Medulla oblongata (tissue), 1 donor: ENCODE data around the gene PARD6G.

Experiments
- DNase-seq: peaks from one replicate; pipeline ENCODE4 v3.0.0-alpha.2; 2015; ENCODE audit errors: extremely low spot score

The PARD6G gene

DNA sequence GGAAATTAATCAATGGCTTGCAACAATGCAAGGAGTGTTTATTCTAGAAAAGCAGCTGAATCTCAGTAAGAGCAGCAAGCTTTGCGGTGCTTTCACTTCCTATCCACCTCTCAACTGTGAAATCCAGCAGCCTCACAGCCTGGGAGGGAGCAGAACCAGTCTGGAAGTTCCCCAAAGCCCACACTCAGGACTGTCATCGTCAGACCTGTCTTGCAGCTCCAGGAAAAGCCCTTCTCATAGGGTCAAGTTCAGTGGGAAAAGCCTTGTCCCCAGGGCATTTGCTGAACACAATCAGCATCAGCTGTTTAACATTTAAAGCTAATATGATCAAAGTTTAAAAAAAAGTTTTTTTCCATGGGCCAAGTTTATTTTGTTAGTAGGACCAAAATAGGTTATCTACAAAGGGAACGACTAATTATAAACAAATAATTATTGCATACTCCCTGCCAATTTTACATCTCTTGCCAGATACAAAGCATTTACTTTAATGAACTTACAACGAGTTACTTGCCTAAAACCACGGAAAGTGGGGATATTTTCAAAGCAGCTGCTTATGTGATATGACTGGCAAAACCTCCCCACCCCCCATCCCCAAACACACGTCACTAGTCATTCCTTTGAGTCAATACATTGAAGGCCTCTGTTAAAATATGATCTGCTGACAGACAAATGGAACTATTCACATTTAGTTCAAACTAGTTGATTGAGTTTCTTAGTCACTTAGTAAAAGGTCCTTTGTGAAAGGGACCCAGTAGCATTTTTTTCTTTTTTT lies 36.8 kb downstream of the PARD6G start:
- peak; percentile 38 for DNase-seq

DNA sequence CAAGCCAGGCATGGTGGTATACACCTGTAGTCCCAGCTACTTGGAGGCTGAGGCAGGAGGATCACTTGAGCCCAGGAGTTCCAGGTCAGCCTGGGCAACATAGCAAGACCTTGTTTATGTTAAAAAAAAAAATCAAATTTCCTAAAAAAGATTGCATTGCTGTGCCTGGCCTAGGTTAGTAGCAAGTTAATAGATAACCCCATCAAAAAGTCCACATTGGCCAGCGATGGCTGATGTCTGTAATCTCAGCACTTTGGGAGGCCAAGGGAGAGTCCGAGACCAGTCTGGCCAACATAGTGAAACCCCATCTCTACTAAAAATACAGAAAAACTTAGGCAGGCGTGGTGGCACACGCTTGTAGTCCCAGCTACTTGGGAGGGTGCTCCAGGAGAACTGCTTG lies 38.7 kb downstream of the PARD6G start:
- DNase-seq = no peak

DNA sequence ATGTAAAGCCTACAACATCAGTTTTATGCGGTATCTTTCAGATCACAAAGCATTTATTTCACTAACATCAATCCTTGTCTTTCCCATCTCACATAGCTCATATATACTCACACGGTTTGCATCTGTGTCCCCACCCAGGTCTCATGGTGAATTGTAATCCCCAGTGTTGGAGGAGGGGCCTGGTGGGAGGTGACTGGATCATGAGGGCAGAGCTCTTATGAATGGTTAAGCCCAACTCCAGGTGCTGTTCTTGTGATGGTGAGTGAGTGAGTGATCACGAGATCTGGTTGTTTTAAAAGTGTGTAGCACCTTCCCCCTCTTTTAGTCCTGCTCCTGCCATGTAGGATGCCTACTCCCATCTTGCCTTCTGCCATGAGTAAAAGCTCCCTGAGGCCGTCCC lies 42.0 kb downstream of the PARD6G start:
- no peak for DNase-seq

DNA sequence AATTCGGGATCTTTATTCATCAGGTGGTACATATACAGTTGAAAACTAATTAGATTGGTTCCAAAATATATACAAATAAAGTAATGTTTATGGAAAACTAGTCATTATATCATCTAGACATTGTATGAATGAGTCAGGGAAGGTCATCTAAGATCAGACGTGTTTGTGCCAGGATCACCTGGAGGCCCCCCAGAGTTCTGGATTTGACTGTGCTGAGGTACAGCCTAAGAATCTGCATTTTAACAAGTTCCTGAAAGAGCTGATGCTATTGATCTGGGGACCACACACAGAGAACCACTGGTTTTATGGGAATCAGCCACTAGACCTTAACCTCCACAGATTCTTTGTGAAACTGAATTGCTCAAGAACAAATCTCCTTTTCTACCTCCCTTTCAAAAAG lies 43.2 kb downstream of the PARD6G start:
- DNase-seq = no peak

DNA sequence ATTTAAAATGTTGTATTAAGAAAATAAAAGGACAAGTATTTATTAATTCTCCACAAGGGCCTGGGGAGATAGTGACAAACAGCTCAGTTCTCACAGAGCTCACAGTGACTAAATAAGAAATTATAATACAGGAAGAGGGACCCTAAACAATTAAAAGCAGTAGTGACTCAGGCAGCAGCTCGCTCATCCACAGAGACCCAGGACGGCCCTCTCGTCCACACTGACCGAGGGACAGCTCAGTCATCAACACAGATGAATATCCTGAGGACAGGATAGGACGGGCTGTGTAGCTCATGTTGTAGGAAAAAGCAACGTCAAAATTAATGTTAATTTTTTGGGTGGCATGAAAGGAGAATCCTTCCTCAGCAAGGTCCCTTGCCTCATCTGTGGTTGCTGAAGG lies 44.1 kb downstream of the PARD6G start:
- DNase-seq = no peak

DNA sequence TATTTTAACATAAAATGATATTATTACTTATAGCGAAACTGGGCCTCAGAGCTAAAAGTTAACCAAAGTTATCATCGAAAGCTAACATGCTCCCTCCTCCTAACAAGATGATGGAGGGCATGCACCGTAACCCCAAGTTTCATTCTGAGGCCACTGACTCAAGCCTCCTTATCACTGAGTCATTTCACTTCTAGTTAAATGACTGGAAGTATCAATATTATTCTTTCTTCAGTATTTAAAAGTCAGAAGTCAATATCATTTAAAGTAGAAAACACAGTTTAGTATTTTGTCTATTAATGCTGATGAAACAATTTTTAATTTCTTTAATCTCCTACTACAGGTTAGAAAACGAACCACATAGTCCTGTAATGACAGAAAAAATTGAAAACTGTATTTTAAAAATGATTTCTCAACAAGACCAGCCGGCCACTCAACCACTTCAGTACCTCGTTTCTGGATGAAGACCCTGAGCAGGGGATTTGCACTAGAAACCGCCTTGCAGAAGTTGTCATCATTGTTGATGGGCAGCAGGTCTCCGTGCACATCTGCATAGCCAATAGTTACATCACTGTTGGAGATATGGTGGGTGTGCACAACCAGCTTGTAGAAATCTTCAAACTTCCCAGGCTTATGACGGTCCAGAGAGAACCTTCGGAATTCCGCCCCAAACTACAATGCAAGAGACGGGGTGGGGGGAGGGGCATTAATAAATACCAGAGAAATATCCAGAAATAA lies 44.9 kb downstream of the PARD6G start:
- no peak for DNase-seq

DNA sequence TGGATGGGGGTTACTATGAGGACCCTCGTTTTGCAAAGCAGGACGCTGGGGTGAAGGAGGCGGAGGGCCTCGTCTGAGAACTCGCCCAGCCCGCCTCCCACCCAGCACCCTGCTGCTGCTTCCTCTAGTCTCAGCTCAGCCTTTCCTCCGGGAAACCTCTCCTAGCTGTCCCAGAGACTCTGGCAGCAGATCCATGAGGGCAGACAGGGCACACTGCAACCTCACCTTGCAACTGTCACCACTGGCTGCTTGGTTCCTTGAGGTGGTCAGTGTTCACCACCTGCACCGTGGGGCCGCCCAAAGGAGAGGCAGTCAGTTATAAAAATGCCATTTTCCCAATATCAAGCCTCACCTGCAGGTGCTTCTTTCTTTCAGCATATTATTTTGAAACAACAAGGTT lies 45.6 kb downstream of the PARD6G start:
- DNase-seq = no peak

DNA sequence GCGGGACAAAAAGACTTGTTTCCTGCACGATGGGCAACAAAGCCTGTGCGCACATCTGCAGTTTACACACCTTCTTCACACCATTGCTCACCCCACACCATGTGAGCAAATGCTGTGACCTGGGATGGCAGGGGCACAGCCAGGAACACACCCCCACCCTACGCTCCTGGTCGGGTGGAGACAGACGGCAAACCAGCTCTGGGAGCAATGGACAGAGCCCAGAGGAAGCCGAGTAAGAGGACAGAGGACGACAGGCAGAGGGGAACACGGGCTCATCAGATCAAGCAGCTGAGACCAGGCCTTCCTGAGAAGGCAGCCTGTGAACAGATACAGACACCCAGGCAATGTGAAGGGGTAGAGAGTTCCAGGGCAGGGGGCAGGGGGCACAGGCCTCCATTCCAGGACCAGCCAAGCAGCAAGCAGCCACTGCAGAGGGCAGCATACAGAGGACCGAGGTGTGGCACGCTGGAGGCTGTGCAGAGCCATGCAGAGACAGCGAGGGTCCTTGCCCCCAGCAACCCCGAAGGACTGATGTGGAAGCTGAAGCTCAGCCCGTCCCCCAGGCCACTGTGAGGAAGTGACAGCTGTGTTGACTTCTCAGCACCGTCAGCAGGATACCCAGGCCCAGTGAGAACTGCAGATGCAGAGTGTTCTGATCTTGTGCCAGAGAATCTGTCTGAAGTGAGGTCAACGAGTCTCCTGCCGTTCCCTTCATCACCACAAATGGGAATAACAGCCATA lies 46.2 kb downstream of the PARD6G start:
- peak; percentile 12 for DNase-seq

DNA sequence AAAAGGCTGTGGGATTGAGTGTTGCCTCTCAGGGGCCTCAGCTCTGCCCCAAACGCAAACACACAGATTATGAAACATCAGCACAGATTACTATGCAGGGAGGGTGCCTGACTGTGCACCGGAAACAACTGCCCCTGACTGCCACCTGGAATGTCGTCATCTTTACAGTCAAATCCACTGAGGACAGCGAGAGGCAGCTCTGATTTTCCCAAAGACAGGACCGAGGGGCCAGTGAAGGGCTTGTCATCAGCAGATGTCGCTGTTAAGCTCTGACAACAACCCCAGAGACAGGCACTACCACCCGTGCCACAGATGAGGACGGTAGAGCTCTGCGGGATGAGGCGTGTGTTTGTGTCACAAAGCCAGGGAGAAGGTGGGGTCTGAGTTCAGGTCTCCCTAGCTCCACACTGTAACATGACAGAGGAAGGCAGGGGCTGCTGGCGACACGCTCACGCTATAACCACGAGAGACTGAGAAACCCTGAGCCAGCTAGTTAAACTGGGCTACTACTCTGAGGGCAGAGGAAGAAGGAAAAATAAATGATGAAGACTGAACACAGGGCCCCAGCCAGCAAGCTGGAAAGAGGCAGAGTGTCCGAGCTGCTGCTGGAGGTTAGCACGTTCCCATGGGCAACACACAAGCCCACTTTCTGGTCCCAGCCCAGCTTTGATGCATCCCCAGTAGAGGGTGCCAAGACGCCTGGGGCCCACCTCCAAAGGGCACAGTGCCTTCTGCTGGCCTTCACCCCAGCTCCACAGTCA lies 47.0 kb downstream of the PARD6G start:
- peak; percentile 90 for DNase-seq

DNA sequence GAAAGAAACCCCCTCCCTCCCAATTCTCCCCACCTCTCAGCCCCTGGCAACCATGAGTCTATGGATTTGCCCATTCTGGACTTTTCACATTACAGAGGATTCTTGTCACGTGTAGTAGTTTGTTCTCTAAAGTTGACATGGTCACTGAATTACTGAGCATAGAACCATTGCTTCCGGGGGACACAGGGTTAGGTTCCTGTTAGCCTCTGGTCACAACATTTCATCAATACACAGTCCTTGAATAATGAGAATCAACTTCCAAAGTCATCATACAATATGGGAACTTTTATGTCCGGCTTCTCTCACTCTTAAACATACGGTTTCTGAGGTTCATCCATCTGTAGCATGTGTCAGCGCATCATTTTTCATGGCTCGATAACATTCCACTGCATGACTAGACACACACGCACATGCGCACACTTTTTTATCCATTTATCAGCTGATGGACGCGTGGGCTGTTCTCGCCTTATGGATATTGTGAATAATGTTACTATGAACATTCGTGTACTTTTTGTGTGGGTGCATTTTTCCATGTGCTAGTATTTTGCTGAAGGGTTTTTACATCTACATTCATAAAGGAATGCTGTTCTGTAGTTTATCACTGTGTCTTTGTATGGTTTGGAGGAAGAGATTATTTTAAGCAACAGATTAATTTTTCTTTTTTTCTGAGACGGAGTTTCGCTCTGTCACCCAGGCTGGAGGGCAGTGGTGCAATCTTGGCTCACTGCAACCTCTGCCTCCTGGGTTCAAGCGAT lies 48.1 kb downstream of the PARD6G start:
- DNase-seq = no peak

DNA sequence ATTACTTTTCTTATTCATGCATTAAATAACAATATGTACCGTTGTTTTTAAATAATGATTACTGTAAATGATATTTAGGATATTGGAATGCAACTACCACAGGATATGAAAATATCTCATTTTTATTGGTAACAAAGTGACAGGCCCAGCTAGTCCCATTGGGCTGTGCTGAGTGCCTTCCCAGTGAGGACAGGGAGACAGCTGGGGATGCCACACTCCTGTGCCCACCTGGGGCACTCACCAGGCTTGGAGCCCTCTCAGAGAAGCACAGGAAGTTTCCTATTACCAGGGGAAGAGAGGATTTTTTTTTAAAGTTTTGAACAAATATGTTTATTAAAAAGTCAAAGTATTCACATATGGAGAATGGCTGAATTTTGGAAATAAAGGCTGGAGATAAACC lies 48.9 kb downstream of the PARD6G start:
- DNase-seq = no peak

DNA sequence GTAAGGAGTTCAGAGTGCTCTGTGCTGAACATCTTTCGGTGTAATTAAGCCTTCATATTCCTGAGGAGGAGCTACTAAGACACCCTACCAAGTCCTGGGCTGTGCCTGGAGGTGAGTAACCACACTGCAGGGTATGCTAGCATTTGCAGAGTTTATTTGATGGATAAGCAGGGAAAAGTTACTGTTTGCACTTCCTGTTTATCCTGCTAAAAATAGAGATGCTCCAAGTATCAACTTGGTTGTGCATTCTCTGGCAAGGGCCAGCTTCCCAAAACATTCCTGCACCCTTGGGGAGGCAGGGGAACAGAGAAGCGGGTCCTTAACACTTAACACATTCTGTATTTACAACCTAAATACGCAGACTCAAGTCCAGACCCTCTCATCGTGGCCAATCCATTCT lies 49.8 kb downstream of the PARD6G start:
- no peak for DNase-seq

DNA sequence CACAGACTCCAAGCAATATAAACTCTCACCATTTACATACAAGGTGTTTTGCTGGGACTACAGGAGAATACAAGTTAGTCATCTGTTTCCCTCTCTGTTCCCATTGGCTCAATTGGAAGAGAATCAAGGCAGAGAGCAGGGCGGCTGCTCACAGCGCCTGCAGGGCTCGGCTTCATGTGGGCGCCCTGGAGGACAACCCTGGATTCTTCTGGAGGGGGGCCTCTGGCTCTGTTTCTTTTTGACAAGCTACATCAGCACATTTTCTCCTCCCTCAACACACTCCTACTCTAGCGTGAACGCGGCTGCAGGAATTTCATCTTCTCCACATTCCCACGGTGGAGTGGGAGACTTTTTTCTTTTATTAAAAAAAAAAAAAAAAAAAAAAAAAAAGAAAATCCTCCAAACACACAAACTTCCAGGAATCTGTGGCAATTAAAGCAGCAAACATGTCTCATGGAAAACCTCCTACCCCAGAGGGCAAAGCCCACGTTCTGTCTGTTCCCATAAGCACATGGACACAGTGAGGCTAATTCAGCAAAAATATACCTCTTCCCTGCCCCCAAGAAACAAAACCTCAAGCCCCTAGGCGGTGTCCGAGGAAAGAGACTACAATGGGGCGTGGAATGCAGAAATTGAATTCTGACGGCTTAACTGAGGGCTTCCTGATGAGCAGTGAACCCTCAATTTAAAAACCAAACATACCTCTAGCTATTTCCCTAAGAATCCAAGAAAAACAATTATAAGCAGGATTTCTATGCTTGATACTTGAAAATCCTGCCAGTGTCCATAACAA lies 50.6 kb downstream of the PARD6G start:
- DNase-seq = no peak

DNA sequence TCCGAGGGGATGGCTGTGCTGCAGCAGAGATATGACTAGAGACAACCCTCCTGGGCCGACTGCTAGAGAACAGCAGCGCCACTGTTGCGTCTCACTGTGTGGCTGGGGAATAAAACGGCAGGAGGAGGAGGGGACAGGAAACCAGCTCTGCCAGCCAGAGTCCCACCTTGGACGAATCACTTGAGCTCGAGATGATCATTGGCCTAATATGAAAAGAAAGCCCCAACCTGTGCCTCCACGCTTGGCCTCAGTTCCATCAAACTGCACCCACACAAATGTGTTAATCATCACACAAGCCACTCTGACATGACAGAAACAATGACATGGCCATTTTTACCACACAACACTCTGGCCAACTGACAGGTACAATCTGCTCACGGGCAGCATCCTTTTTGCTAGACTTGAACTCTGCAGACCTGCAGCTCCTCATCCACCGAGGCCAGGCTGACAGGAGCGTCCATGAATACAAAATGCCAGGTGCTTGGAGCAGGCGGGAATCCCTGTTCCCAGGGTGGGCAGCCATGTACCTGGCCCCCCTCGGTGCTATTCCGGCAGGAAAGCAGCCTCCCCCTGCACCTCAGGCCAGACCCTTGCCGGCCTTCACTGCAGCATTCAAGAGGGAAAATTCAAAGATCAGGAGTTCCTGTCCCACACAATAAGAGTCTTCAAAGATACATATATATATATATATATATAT lies 52.3 kb downstream of the PARD6G start:
- DNase-seq = no peak

DNA sequence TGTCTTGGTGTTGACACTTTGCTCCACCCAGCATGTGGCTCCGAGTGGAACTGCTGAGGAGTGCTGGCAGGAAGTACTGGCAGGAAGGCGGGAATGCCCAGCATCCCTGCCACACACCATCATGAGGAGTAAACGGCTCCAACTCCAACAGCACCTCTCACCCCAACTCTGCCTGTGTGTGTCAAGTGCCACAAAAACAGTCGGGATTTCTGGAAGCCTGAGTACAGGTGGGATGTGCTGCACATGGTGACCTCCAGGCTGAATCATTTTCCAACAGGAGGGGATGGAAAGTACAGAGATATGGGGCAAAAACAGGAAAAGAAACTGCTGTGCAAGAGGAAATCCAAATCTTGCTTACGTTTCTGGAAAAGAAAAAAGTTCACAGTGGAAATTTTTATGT lies 53.6 kb downstream of the PARD6G start:
- no peak for DNase-seq

DNA sequence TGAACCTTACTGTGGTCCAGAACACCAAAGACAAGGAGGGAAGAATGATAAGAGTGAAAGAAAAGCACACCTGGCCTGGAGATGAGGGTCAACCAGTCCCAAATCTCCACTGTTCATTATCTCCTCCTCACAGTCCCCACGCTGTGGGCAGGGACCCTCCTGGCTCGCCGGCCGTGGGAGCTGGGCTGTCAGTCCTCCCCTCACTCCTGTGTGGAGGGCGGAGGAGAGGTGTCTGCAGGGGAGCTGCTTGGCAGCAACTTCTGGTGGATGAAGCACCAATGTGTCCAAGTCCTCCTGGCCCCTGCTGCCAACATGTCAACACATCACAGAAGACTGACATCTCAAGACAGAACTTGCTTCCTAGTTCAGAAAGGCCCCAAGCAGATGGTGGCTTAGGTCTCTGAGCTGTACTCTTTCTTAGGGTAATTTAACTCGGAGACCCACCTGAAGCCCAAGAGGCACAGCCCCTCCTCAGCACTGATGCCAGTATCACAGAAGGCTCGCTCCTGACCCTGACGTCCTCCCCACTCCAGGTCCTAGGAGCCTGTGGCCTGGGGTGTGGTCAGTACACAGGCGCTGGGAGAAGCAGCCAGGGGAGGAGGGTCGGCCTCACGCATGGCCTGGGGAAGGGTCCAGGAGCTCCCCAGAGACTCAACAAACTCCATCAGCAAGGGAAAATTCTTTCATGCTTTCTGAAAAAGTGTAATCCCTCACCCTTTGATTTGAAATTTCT lies 54.5 kb downstream of the PARD6G start:
- no peak for DNase-seq

DNA sequence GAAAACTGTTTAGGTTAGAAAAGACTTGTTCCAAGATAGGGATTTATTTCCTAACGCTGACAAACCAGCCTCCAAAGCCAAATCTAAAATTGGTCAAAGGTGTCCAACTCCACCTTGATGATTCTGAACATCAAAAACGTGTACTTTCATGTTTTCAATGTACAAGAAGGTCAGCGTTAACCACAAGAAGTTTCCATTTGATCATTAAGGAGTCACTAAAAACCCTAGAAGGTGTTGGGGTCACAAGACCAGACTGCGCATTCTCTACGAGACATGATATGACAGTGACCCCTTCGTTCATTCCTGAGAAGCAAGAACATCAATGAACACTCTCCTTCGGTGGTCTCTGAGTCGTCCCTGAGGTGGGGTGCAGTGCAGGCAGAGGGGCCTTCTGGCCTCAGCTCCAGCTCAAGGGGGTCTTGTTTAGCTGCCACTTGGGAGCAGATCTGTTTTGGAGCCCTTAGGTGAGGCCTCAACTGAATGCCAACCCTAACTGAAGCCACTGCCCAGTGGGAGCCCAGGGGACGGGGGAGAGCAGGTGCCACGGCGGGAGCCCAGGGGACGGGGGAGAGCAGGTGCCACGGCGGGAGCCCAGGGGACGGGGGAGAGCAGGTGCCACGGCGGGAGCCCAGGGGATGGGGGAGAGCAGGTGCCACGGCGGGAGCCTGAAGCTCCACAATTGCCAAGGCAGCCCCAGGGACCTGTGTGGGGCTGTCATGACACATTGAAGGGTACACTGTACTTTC lies 55.2 kb downstream of the PARD6G start:
- DNase-seq = no peak

DNA sequence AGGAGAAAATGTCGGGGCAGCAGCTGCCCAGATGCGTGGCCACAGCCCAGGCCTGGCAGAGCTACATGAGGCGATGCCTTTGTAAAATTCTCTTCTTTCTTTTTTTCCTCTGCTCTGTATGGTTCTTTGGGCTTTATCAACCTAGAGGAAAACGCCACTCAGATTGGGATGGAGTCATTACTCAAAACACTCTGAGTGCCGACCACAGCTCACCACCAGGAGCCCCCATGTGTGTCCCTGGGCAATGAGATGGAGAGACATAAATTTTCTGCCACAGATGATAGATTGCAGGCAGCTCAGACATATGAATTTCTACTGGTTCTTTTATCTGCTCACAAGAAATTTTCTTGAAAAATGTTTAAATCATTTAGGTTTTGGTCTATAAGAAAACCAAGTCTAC lies 56.0 kb downstream of the PARD6G start:
- DNase-seq = no peak
